Adipocyte (in vitro differentiated cells): ENCODE results near the gene COBL.

ENCODE experiments used
- DNase-seq: peaks from one replicate; pipeline ENCODE4 v3.0.0-alpha.2; 2015; ENCODE audit warnings: low read depth
- H3K27me3 ChIP-seq: replicated peaks from 2 replicates; pipeline ENCODE4 v1.7.0; 2013; ENCODE audit warnings: mild to moderate bottlenecking, low read length, moderate library complexity; ENCODE audit not compliant: control insufficient read depth, insufficient read depth
- H3K36me3 ChIP-seq: 2 replicates; pipeline ENCODE4 v1.7.0; 2013; ENCODE audit warnings: low read length, mild to moderate bottlenecking, moderate library complexity; ENCODE audit not compliant: control insufficient read depth, insufficient read depth, severe bottlenecking
- H3K4me1 ChIP-seq: 2 replicates; pipeline ENCODE4 v1.7.0; 2013; ENCODE audit warnings: mild to moderate bottlenecking, low read length, moderate library complexity; ENCODE audit not compliant: control insufficient read depth, insufficient read depth
- H3K4me3 ChIP-seq: 2 replicates; pipeline ENCODE4 v1.7.0; 2013; ENCODE audit warnings: mild to moderate bottlenecking, low read length, moderate library complexity
- H3K9ac ChIP-seq: 2 replicates; pipeline ENCODE4 v1.7.0; 2013; ENCODE audit warnings: mild to moderate bottlenecking, low read length, moderate library complexity
- H3K9me3 ChIP-seq: 2 replicates; pipeline ENCODE4 v1.7.0; 2013; ENCODE audit warnings: mild to moderate bottlenecking, low read length, moderate library complexity; ENCODE audit not compliant: control insufficient read depth

Gene COBL

GRCh38 chr7:51349820-51350545 lies 33.4 kb upstream of the COBL start:
- H3K9ac ChIP-seq = no peak overlapping the region

GRCh38 chr7:51346126-51346525 lies 29.5 kb upstream of the COBL start:
- Histone ChIP-seq H3K4me1 (peaks cover 6% of the 10 kb centered on the region), H3K27me3 (peaks cover 21% of the 10 kb centered on the region), H3K9ac (no peak overlapping the region), H3K36me3 (no peaks in the 10 kb centered on the region), H3K4me3 (no peak overlapping the region), H3K9me3 (no peaks in the 10 kb centered on the region)
- DNase-seq = no peak

More at GRCh38 chr7:51349820-51350545, 33.4 kb upstream of the COBL start:
- DNase-seq = no peak
- Histone ChIP-seq H3K27me3 (peaks cover 14% of the 10 kb centered on the region), H3K4me1 (peaks cover 24% of the 10 kb centered on the region), H3K9me3 (peaks cover 8% of the 10 kb centered on the region), H3K36me3 (no peaks in the 10 kb centered on the region), H3K4me3 (no peak overlapping the region)

GRCh38 chr7:51344406-51345138 lies 28.0 kb upstream of the COBL start:
- H3K36me3 ChIP-seq = no peaks in the 10 kb centered on the region
- no peak overlapping the region for H3K9ac ChIP-seq
- peaks cover 25% of the 10 kb centered on the region for H3K27me3 ChIP-seq
- DNase-seq = no peak
- no peak overlapping the region for H3K4me3 ChIP-seq
- no peaks in the 10 kb centered on the region for H3K9me3 ChIP-seq
- peaks cover 5% of the 10 kb centered on the region for H3K4me1 ChIP-seq

GRCh38 chr7:51340936-51341335 lies 24.3 kb upstream of the COBL start:
- no peaks in the 10 kb centered on the region for H3K36me3 ChIP-seq
- H3K9me3 ChIP-seq = no peaks in the 10 kb centered on the region
- H3K9ac ChIP-seq = no peak overlapping the region
- peaks cover 22% of the 10 kb centered on the region for H3K27me3 ChIP-seq
- H3K4me1 ChIP-seq = peaks cover 2% of the 10 kb centered on the region
- DNase-seq = no peak
- H3K4me3 ChIP-seq = no peak overlapping the region

DNA sequence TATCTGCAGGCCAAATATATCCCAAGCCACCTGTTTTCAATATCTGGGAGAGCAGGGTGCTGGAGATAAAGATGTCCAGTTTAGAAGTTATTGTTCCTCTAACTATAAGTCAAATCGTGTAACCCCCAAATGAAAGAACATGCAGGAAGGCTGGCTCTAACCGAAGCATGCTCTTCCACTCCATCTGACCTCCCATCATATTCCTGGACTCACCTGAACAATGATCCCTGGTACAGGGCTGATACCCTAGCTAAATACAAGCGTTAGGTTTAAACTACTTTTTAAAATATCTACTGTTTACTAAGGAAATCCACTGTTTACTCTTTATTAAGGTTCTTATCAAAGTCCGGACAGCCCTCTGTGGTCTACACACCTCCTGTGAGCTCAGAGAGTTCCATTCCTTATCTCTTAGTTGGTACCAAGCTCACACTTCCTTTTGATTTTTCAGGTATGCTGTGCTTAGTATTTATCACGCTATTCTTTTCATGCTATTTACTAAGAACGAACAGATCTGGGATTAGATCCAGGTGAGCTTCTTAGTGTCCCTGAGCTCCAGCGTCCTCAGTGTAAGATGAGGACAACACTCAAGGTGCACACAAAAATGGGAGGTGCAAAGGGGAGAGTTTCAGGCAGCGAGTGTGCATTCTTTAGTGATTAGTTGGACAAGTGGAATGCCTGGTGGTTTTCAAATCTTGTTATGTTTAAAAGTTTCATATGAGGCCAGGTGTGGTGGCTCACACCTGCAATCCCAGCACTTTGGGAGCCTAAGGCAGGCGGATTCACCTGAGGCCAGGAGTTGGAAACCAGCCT lies 23.6 kb upstream of the COBL start:
- H3K4me3 ChIP-seq = no peak overlapping the region
- no peaks in the 10 kb centered on the region for H3K4me1 ChIP-seq
- no peak for DNase-seq
- no peak overlapping the region for H3K9ac ChIP-seq
- no peaks in the 10 kb centered on the region for H3K9me3 ChIP-seq
- peaks cover 16% of the 10 kb centered on the region for H3K27me3 ChIP-seq
- H3K36me3 ChIP-seq = no peaks in the 10 kb centered on the region

GRCh38 chr7:51335057-51335456 lies 18.4 kb upstream of the COBL start:
- no peak for DNase-seq
- no peaks in the 10 kb centered on the region for H3K4me1 ChIP-seq

GRCh38 chr7:51329696-51330263 lies 13.2 kb upstream of the COBL start:
- no peaks in the 10 kb centered on the region for H3K9me3 ChIP-seq
- no peak overlapping the region for H3K9ac ChIP-seq
- H3K4me3 ChIP-seq = no peak overlapping the region
- no peaks in the 10 kb centered on the region for H3K36me3 ChIP-seq
- DNase-seq = no peak
- H3K27me3 ChIP-seq = peaks cover 16% of the 10 kb centered on the region
- H3K4me1 ChIP-seq = peaks cover 6% of the 10 kb centered on the region

More at GRCh38 chr7:51335057-51335456, 18.4 kb upstream of the COBL start:
- Histone ChIP-seq H3K27me3 (peaks cover 19% of the 10 kb centered on the region), H3K36me3 (no peaks in the 10 kb centered on the region), H3K9me3 (no peaks in the 10 kb centered on the region), H3K4me3 (no peak overlapping the region), H3K9ac (no peak overlapping the region)

- DNase-seq = no peak
- H3K4me3 ChIP-seq = no peak overlapping the region
- no peaks in the 10 kb centered on the region for H3K36me3 ChIP-seq
- no peak overlapping the region for H3K9ac ChIP-seq
- peaks cover 13% of the 10 kb centered on the region for H3K4me1 ChIP-seq
- peaks cover 8% of the 10 kb centered on the region for H3K27me3 ChIP-seq
- no peaks in the 10 kb centered on the region for H3K9me3 ChIP-seq
Measured at GRCh38 chr7:51328351-51328801, 11.8 kb upstream of the COBL start.

- H3K4me1 ChIP-seq = peaks cover 13% of the 10 kb centered on the region
Measured at GRCh38 chr7:51327287-51327717, 10.7 kb upstream of the COBL start.

DNA sequence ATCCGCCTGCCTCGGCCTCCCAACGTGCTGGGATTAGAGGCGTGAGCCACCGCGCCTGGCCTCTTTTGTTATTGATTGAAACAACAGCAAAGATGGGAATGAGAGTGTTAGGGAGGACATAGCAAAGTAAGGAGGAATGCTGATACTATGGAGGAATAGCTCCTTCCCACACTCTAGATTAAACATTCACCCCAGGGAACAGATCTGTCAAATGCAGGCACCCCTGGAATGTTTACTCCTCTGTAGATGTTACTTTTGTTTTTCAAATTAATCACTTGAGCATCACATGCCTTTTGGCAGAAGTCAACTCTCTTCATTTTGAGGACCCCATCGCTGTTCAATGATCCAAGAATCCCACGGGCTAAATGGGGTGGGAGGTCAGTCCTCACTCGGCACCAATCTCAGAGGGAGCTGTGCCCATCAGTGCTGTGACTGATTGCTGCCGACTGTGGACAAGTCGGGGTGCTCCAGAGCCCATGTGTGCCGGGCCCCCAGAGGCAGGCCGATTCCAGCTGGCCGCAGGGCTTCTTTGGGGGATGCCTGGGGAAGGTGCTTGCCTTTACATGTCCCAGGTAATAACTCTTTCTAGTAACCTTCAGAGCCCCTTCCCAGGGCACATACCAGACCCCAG lies 10.2 kb upstream of the COBL start:
- H3K9ac ChIP-seq = no peak overlapping the region
- DNase-seq = no peak
- no peaks in the 10 kb centered on the region for H3K9me3 ChIP-seq
- peaks cover 8% of the 10 kb centered on the region for H3K27me3 ChIP-seq
- H3K4me1 ChIP-seq = peaks cover 13% of the 10 kb centered on the region
- H3K4me3 ChIP-seq = no peak overlapping the region
- H3K36me3 ChIP-seq = no peaks in the 10 kb centered on the region

More at GRCh38 chr7:51327287-51327717, 10.7 kb upstream of the COBL start:
- H3K4me3 ChIP-seq = no peak overlapping the region
- DNase-seq = no peak
- no peak overlapping the region for H3K9ac ChIP-seq
- peaks cover 8% of the 10 kb centered on the region for H3K27me3 ChIP-seq
- H3K36me3 ChIP-seq = no peaks in the 10 kb centered on the region
- no peaks in the 10 kb centered on the region for H3K9me3 ChIP-seq
